ENCODE data around the gene PSMG4. TPM values are rescaled to one million over a fixed set of nuclear protein-coding genes. Genes with fewer than 3 reads are reported as not detected.

The PSMG4 gene
- total and polyA plus RNA-seq, 4 donors: 14.0 to 69.7 (median 20.4) TPM

DNA sequence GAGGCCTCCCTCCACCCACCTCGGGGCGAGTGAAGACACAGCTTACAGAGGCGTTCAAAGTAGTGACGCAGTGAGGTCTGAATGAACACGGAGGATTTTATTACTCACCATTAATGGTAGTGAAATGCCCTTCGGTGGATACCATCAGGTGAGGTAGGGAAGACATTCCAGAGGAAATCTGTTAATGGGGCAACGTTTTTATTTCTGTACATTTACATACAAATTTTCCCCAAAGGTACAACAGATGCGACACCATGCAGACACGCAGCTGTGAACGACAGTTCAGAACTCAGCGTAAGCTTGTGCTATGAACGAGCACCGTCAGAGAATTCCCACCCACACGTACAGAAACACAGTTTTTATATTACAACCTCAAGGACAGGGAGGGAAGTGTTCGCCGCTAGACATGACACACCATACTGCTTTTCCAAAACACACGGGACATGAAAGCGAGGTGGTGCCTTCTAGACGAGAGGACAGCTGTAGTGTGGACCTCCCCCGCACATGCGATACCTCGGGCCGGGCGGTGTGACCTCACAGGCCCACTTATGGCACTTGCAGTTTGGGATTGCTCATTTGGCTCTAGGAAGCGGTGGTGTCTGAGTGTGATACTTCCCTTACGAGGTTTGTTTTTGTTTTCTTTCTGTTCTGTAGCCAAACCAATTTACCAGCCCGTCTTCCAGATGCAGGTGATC is 10.7 kb downstream of the PSMG4 start:
- Histone ChIP-seq H3K27me3 (ENCODE audit: control insufficient read depth in 3 of 3, insufficient read depth in 3 of 3, low read length in 2 of 3) (no peaks in the 10 kb centered on the region), H3K4me1 (ENCODE audit: control insufficient read depth in 5 of 5, insufficient read depth in 5 of 5, low read length in 5 of 5) (no peaks in the 10 kb centered on the region), H3K9ac (ENCODE audit: insufficient read depth in 1 of 2, low read length in 2 of 2) (no peak overlapping the region), H3K27ac (ENCODE audit: low read depth in 1 of 2, low read length in 1 of 2) (no peak overlapping the region), H3K9me3 (ENCODE audit: control insufficient read depth in 4 of 4, insufficient read depth in 3 of 4, low read length in 3 of 4) (no peaks in the 10 kb centered on the region), H3K4me3 (no peak overlapping the region), H3K36me3 (ENCODE audit: control insufficient read depth in 4 of 4, insufficient read depth in 4 of 4, low read length in 4 of 4) (peaks cover 11 to 37% (median 20%) of the 10 kb centered on the region in 4 donors)
- no peak for ATAC-seq (ENCODE audit: insufficient read depth, low FRiP score)
- no peak for DNase-seq
- WGBS, 2 donors: 85% methylated on average over 27 of the region's 27 CpGs
- no peak for TF ChIP-seq CTCF (IDR thresholded peaks at IDR 0.05; ENCODE audit: control extremely low read depth, extremely low read depth)

GRCh38 chr6:3270258-3270657 is 11.5 kb downstream of the PSMG4 start:
- H3K27ac ChIP-seq (ENCODE audit: low read depth in 1 of 2, low read length in 1 of 2): no peak overlapping the region
- peaks cover 11 to 37% (median 20%) of the 10 kb centered on the region in 4 donors for H3K36me3 ChIP-seq (ENCODE audit: control insufficient read depth in 4 of 4, insufficient read depth in 4 of 4, low read length in 4 of 4)
- no peak overlapping the region for H3K4me3 ChIP-seq
- no peaks in the 10 kb centered on the region for H3K9me3 ChIP-seq (ENCODE audit: control insufficient read depth in 4 of 4, insufficient read depth in 3 of 4, low read length in 3 of 4)
- peak; percentile 37 for ATAC-seq (ENCODE audit: insufficient read depth, low FRiP score)
- no peaks in the 10 kb centered on the region for H3K27me3 ChIP-seq (ENCODE audit: control insufficient read depth in 3 of 3, insufficient read depth in 3 of 3, low read length in 2 of 3)
- no peak for DNase-seq
- H3K9ac ChIP-seq (ENCODE audit: insufficient read depth in 1 of 2, low read length in 2 of 2): no peak overlapping the region
- H3K4me1 ChIP-seq (ENCODE audit: control insufficient read depth in 5 of 5, insufficient read depth in 5 of 5, low read length in 5 of 5): no peaks in the 10 kb centered on the region
- 66 to 72% methylated on average over 15 of the region's 15 CpGs for WGBS, 2 donors
- TF ChIP-seq CTCF (IDR thresholded peaks at IDR 0.05; ENCODE audit: control extremely low read depth, extremely low read depth): no peak

DNA sequence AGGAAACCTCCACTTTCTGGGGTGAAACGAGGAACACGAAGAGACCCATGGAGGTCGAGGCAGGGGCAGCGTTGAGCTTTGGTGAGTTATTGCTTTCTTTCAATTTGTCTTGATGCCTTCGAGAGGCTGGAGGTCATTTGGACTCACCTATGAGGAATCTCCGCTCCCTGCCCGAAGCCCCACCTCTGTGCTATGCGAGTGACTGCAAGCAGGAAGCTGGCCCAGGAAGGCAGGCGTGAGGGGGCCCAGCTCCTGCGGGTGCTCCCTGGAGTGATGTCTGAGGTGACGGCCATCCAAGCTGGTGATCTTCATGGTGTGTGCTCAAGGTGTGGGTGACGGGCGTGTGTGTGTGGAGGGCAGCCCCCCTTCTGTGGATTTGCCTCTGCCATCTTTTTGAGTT is 13.0 kb downstream of the PSMG4 start:
- Histone ChIP-seq H3K4me3 (no peak overlapping the region), H3K27ac (ENCODE audit: low read depth in 1 of 2, low read length in 1 of 2) (no peak overlapping the region), H3K9ac (ENCODE audit: insufficient read depth in 1 of 2, low read length in 2 of 2) (no peak overlapping the region), H3K36me3 (ENCODE audit: control insufficient read depth in 4 of 4, insufficient read depth in 4 of 4, low read length in 4 of 4) (peaks cover 11 to 35% (median 20%) of the 10 kb centered on the region in 4 donors), H3K27me3 (ENCODE audit: control insufficient read depth in 3 of 3, insufficient read depth in 3 of 3, low read length in 2 of 3) (no peaks in the 10 kb centered on the region), H3K9me3 (ENCODE audit: control insufficient read depth in 4 of 4, insufficient read depth in 3 of 4, low read length in 3 of 4) (no peaks in the 10 kb centered on the region), H3K4me1 (ENCODE audit: control insufficient read depth in 5 of 5, insufficient read depth in 5 of 5, low read length in 5 of 5) (no peaks in the 10 kb centered on the region)
- 93 to 95% methylated on average over 13 of the region's 13 CpGs for WGBS, 2 donors
- TF ChIP-seq CTCF (IDR thresholded peaks at IDR 0.05; ENCODE audit: control extremely low read depth, extremely low read depth): no peak
- ATAC-seq (ENCODE audit: insufficient read depth, low FRiP score) (no peak), DNase-seq (no peak)

All from lung (tissue), 12 donors.